Measurements from ENCODE around the gene PLXNC1. TPM values are rescaled to one million over a fixed set of nuclear protein-coding genes. Genes with fewer than 3 reads are reported as not detected.
"Not testable (repeated sequence)": the region's sequence is repeated elsewhere in the genome, so short reads cannot be mapped to it uniquely, and the experiment has no call there.

PLXNC1 gene
- total RNA-seq, 1 donor from 2014 or later = 28.0 TPM

DNA sequence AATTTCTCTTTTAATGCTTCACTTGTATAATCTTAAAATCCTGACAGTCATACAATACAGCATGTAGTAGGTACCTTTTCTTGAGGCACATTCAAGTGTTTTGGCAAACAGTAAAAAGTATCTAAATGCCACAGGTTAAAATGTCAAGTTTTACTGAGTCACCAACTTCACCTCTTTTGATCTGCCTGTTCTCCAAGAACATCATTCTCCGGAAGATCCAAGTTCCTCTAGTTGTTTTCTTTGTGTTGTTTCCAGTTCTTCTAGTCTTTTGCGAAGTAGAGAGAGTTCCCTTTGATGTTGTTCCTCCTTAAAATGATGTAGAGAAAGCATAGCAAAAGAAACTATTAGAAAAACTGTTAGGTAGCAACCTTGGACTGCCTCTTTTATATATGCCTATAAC lies 160.2 kb downstream of the PLXNC1 start:
- TF ChIP-seq, protein P1, sequence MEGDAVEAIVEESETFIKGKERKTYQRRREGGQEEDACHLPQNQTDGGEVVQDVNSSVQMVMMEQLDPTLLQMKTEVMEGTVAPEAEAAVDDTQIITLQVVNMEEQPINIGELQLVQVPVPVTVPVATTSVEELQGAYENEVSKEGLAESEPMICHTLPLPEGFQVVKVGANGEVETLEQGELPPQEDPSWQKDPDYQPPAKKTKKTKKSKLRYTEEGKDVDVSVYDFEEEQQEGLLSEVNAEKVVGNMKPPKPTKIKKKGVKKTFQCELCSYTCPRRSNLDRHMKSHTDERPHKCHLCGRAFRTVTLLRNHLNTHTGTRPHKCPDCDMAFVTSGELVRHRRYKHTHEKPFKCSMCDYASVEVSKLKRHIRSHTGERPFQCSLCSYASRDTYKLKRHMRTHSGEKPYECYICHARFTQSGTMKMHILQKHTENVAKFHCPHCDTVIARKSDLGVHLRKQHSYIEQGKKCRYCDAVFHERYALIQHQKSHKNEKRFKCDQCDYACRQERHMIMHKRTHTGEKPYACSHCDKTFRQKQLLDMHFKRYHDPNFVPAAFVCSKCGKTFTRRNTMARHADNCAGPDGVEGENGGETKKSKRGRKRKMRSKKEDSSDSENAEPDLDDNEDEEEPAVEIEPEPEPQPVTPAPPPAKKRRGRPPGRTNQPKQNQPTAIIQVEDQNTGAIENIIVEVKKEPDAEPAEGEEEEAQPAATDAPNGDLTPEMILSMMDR (IDR thresholded peaks at IDR 0.05) = no peak
- intact Hi-C loops (cut with DNase I) = no loop called here

DNA sequence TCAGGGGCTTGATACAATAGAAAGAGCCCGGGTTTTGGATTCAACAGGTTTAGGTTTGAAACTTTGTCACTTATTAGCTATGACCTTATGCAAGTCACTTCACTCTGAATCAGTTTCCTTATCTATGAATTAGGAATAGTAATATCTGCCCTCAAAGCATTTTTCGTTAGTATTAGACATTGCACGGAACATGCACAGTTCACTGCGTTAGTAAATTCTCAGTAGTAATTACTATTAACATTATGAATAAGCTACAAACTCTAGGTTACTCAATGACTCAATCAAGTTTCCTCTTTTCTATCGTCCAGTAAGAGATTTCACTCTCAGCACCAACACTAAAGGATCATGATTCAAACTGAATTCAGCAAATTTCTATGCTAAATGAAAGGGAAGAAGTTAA lies 161.0 kb downstream of the PLXNC1 start:
- DNase-seq (no peak), ATAC-seq (no peak)
- no peaks in the 10 kb centered on the region for H3K27me3 ChIP-seq (ENCODE audit: low read depth)
- no peak overlapping the region for H3K27ac ChIP-seq
- H3K4me3 ChIP-seq = no peak overlapping the region
- intact Hi-C loops (cut with DNase I) = no loop called here
- no peaks in the 10 kb centered on the region for H3K9me3 ChIP-seq
- TF ChIP-seq, protein P1 (IDR thresholded peaks at IDR 0.05) = no peak
- H3K36me3 ChIP-seq = peaks cover 9% of the 10 kb centered on the region
- peaks cover 10% of the 10 kb centered on the region for H3K4me1 ChIP-seq

More for the DNA sequence above, 160.2 kb downstream of the PLXNC1 start:
- peaks cover 12% of the 10 kb centered on the region for H3K4me1 ChIP-seq
- no peaks in the 10 kb centered on the region for H3K27me3 ChIP-seq (ENCODE audit: low read depth)
- ATAC-seq (peak; percentile 21 to 71), DNase-seq (no peak)
- peaks cover 9% of the 10 kb centered on the region for H3K36me3 ChIP-seq
- H3K4me3 ChIP-seq = no peak overlapping the region
- no peak overlapping the region for H3K27ac ChIP-seq
- no peaks in the 10 kb centered on the region for H3K9me3 ChIP-seq

DNA sequence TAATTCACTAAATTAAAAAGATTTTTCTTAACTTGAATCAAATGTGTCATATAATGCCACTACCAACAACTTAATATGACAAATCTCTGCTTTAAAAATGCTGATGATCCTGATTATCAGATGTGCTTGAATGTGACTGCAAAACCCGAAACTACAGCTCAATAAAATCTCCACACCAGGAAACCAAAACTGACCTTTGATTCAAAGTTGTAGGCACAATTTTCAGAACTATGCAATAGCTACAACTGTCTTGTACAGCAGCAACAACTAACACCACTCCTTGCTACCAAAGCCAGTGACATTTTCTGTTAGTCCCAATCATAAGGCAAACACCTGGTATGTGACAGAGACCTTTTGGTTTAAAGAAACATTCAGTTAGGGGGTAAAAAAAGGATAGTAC lies 164.0 kb downstream of the PLXNC1 start:
- Histone ChIP-seq H3K4me1 (no peaks in the 10 kb centered on the region), H3K9me3 (peaks cover 5% of the 10 kb centered on the region), H3K4me3 (no peak overlapping the region), H3K36me3 (peaks cover 9% of the 10 kb centered on the region), H3K27me3 (ENCODE audit: low read depth) (no peaks in the 10 kb centered on the region), H3K27ac (no peak overlapping the region)
- DNase-seq = no peak
- intact Hi-C loops (cut with DNase I) = no loop called here
- TF ChIP-seq, protein P1 (IDR thresholded peaks at IDR 0.05) = no peak
- no peak for ATAC-seq

DNA sequence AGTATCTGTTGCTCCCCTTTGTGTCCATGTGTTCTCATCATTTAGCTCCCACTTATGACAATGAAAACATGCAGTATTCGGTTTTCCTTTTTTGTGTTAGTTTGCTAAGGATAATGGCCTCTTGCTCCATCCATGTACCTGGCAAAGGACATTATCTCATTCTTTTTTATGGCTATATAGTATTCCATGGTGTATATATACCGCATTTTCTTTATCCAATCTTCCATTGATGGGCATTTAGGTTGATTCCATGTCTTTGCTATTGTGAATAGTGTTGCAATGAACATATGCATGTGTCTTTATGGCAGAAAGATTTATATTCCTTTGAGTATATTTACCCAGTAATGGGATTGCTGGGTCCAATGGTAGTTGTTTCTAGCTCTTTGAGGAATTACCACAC lies 168.2 kb downstream of the PLXNC1 start:
- H3K4me1 ChIP-seq; ATAC-seq; H3K36me3 ChIP-seq; intact Hi-C loops (cut with DNase I); H3K27ac ChIP-seq; H3K27me3 ChIP-seq (ENCODE audit: low read depth); DNase-seq; H3K4me3 ChIP-seq: not testable (repeated sequence)
- H3K9me3 ChIP-seq = peaks cover 26% of the 10 kb centered on the region

DNA sequence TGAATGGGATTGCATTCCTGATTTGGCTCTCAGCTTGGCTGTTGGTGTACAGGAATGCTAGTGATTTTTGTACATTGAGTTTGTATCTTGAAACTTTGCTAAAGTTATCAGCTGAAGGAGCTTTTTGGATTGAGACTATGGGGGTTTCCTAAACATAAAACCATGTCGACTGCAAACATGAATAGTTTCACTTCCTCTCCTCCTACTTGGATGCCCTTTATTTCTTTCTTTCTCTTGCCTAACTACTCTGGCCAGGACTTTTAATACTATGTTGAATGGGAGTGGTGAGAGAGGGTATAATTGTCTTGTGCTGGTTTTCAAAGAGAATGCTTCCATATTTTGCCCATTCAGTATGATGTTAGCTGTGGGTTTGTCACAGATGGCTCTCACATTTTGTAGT lies 169.8 kb downstream of the PLXNC1 start:
- Histone ChIP-seq H3K36me3 (peaks cover 6% of the 10 kb centered on the region), H3K4me3 (no peak overlapping the region), H3K9me3 (peaks cover 26% of the 10 kb centered on the region), H3K27ac (no peak overlapping the region), H3K27me3 (ENCODE audit: low read depth) (no peaks in the 10 kb centered on the region), H3K4me1 (no peaks in the 10 kb centered on the region)
- TF ChIP-seq, protein P1 (IDR thresholded peaks at IDR 0.05) = no peak
- ATAC-seq (no peak), DNase-seq (no peak)
- intact Hi-C loops (cut with DNase I) = no loop called here

DNA sequence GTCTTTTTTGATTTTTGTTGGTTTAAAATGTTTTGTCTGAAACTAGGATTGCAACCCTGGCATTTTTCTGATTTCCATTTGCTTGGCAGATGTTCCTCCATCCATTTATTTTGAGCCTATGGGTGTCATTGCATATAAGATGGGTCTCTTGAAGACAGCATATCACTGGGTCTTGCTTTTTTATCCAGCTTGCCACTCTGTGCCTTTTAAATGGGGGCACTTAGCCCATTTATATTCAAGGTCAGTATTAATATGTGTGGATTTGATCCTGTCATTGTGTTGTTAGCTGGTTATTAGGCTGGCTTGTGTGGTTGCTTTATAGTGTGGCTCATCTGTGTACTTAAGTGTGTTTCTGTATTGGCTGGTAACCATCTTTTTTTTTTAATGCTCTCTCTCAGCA lies 171.7 kb downstream of the PLXNC1 start:
- H3K4me1 ChIP-seq = no peaks in the 10 kb centered on the region
- intact Hi-C loops (cut with DNase I) = no loop called here
- TF ChIP-seq, protein P1 (IDR thresholded peaks at IDR 0.05) = no peak

More for the DNA sequence above, 171.7 kb downstream of the PLXNC1 start:
- Histone ChIP-seq H3K27me3 (ENCODE audit: low read depth) (no peaks in the 10 kb centered on the region), H3K36me3 (peaks cover 6% of the 10 kb centered on the region), H3K9me3 (peaks cover 26% of the 10 kb centered on the region), H3K27ac (no peak overlapping the region), H3K4me3 (no peak overlapping the region)
- ATAC-seq = no peak
- no peak for DNase-seq
